Neutrophil (primary cell): ENCODE data around the gene TBC1D22A.

ENCODE experiments used
- H3K27ac ChIP-seq: fragments of 200-600 bp; sonication (generic); 2 replicates; pipeline ENCODE4 v1.5.1; 2016; ENCODE audit warnings: mild to moderate bottlenecking, moderate library complexity
- H3K27me3 ChIP-seq: fragments of 200-600 bp; sonication (generic); 2 replicates; pipeline ENCODE4 v1.6.0; 2016; ENCODE audit warnings: mild to moderate bottlenecking
- H3K36me3 ChIP-seq: fragments of 200-600 bp; sonication (generic); 2 replicates; pipeline ENCODE4 v1.5.1; 2017
- H3K4me1 ChIP-seq, 2 experiments: fragments of 200-600 bp in 1 of 2; sonication (generic) in 1 of 2; 1 replicate in 1 of 2; 2 replicates in 1 of 2; pipeline versions ENCODE4 v1.5.1 to v1.6.1; 2013 to 2016; ENCODE audit warnings: low read depth in 1 of 2, low read length in 1 of 2, mild to moderate bottlenecking in 1 of 2, moderate library complexity in 1 of 2; ENCODE audit not compliant: control insufficient read depth in 1 of 2, insufficient read depth in 1 of 2
- H3K4me3 ChIP-seq, 2 experiments: fragments of 200-600 bp in 1 of 2; sonication (generic) in 1 of 2; 1 replicate in 1 of 2; 2 replicates in 1 of 2; pipeline ENCODE4 v1.5.1; 2013 to 2016; ENCODE audit warnings: low read depth in 1 of 2, low read length in 1 of 2, mild to moderate bottlenecking in 1 of 2, moderate library complexity in 1 of 2
- H3K9me3 ChIP-seq: fragments of 200-600 bp; sonication (generic); 2 replicates; pipeline ENCODE4 v1.5.1; 2016
- TF ChIP-seq, protein P1 (sequence below): fragments of 200-600 bp; sonication (generic); IDR thresholded peaks from 2 replicates; pipeline ENCODE4 v1.5.1; 2016; ENCODE audit warnings: antibody characterized with exemption

TBC1D22A gene

GRCh38 chr22:46798366-46799350 lies 36.2 kb downstream of the TBC1D22A start:
- Histone ChIP-seq H3K4me3 (no peak overlapping the region), H3K36me3 (peaks cover 83% of the 10 kb centered on the region), H3K27ac (no peak overlapping the region), H3K9me3 (no peaks in the 10 kb centered on the region), H3K27me3 (no peaks in the 10 kb centered on the region), H3K4me1 (peaks cover 4 to 5% of the 10 kb centered on the region in 2 experiments)
- TF ChIP-seq, protein P1, sequence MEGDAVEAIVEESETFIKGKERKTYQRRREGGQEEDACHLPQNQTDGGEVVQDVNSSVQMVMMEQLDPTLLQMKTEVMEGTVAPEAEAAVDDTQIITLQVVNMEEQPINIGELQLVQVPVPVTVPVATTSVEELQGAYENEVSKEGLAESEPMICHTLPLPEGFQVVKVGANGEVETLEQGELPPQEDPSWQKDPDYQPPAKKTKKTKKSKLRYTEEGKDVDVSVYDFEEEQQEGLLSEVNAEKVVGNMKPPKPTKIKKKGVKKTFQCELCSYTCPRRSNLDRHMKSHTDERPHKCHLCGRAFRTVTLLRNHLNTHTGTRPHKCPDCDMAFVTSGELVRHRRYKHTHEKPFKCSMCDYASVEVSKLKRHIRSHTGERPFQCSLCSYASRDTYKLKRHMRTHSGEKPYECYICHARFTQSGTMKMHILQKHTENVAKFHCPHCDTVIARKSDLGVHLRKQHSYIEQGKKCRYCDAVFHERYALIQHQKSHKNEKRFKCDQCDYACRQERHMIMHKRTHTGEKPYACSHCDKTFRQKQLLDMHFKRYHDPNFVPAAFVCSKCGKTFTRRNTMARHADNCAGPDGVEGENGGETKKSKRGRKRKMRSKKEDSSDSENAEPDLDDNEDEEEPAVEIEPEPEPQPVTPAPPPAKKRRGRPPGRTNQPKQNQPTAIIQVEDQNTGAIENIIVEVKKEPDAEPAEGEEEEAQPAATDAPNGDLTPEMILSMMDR: peak; percentile 72

DNA sequence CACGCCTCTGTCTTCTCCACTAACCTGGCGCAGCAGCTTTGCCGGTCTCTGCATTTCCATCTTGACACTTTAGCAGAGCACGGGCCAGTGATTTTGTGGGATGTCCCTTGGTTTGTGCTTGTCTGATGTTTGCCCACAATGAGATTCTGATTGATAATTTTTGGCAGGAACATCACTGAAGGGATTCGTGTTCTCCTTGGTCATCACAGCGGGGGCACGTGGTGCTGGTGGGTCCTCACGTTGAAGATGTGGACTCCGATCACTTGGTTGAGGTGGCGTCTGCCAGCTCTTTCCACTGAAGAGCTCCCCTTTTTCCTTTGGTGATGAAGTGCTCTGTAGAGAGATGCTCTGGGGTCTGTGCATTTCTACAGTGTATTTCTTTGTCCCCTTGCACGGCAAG lies 37.2 kb downstream of the TBC1D22A start:
- Histone ChIP-seq H3K4me1 (peaks cover 4 to 5% of the 10 kb centered on the region in 2 experiments), H3K36me3 (peaks cover 76% of the 10 kb centered on the region), H3K4me3 (no peak overlapping the region), H3K27me3 (no peaks in the 10 kb centered on the region), H3K27ac (no peak overlapping the region), H3K9me3 (no peaks in the 10 kb centered on the region)
- TF ChIP-seq, protein P1: no peak

DNA sequence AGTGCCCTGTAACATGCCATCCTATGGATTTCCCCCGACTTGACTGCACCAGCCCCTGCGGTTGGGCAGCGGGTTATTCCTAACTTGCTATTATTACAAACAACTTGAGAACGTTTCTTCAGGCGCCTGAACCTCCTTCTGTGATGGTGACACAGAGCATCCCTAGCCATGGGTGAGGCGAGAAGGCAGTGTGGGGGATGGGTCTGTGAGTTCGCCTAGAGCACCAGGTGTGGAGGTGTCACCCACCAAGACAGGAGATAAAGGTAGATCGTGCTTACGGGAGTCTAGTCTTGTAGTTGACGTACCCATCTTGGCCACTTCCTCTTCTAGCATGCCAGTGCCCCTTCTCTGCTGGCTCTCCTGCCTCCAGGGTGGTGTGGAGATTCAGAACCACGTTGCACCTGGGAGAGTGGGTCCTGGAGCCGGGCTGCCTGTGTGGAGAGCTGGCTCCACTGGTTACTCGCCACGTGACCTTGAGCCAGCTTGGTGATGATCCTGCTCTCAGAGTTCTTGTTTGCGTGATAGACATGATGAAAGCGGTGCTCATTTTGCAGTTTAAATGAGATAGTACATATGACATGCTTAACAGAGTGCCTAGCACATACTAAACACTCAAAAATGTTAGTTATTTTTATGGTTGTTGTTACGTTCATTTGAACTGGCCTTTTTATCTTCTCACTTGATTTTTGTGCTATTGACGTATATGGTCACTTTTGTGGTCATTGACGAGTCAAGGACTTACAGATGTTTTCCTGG lies 37.8 kb downstream of the TBC1D22A start:
- Histone ChIP-seq H3K27ac (no peak overlapping the region), H3K27me3 (no peaks in the 10 kb centered on the region), H3K9me3 (no peaks in the 10 kb centered on the region), H3K4me1 (peaks cover 4 to 5% of the 10 kb centered on the region in 2 experiments), H3K4me3 (no peak overlapping the region), H3K36me3 (peaks cover 74% of the 10 kb centered on the region)
- TF ChIP-seq, protein P1: no peak

DNA sequence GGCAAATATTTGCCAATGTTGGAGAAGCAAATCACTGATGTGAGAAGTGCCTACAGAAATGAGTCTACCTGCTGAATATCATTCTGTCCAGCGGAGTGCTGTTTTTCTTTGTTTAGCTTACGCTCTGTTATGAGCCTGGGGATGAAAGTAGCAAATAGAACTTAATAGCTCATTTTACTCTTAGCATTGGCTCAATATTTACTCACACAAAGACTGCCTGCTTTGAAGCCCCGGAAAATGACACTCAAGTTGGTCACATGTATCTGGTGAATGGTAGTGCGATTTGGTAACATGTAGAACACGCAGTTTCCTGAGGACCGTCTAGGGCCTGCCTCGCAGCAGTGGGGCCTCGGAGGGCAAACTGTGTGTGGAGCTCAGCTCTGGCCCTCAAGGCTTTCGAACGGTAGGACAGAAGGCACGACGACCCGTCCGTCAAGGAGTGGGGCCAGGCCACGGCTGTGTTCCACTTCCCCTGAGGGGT lies 38.9 kb downstream of the TBC1D22A start:
- H3K27me3 ChIP-seq: no peaks in the 10 kb centered on the region

More for the DNA sequence above, 38.9 kb downstream of the TBC1D22A start:
- TF ChIP-seq, protein P1: no peak
- Histone ChIP-seq H3K4me3 (no peak overlapping the region), H3K36me3 (peaks cover 66% of the 10 kb centered on the region), H3K4me1 (peaks cover 4 to 5% of the 10 kb centered on the region in 2 experiments), H3K27ac (no peak overlapping the region), H3K9me3 (no peaks in the 10 kb centered on the region)
